NCI-H226 (cell line): ENCODE results near the gene LRRN2.

Experiments used
- DNase-seq: peaks from one replicate; pipeline ENCODE4 v3.0.0-alpha.2; 2015

Gene LRRN2

DNA sequence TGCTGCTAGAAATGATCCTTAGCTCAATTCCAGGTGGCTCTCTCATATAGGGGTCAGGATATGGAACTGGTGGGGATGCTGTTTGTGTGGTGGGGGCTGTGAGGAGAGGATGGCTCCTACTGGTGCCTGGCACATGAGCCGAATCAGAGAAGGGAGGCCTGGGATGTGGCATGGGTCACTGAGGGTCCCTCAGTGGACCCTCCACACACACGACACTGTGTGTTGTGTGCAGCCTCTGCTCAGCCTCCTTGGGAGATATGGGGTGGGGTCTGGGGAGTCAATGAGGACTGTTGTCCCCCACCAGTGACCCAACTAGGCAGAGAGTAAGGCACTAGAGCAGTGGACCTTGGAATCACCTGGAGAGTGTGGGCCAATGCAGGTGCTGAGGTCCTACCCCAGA, 3.2 kb upstream of the LRRN2 start:
- no peak for DNase-seq

DNA sequence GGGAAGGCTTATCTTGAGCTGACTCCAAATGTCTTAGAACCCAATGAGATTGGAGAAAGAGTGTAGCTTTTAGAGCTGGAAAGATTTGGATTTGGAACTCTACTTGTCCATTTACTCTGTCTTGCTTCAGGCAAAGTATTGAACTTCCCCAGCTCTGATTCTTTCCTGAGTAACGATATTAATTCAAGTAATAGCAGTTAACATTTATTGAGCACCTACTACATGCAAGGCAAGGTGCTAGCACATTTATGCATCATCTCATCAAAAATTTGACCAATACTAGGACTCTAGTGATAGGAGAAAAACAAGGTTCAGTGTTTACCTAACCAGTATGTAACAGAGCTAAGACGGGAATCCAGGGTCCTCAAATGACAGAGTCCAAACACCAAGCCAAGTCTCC, 2.5 kb upstream of the LRRN2 start:
- DNase-seq, result no peak

GRCh38 chr1:204684571-204685235, 835 bp downstream of the LRRN2 start:
- peak; percentile 23 for DNase-seq

DNA sequence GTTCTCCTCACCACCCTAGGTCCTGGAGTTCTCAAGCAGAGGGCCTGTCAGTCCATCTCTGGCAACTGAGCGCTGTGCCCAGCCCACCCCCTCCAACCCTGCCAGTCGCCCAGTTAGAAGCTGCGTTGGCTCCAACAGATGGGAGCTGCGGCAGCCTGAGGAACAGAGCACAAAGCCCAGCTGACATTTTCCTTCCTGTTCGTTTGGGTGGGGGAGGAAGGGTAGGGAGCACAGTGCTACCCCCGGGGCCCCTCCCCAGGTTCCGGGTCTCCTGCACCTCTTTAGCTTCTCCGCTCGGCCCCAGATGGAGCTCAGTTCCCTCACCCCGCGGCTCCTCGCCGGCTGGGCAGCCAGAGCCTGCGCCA, 1.4 kb downstream of the LRRN2 start:
- no peak for DNase-seq

DNA sequence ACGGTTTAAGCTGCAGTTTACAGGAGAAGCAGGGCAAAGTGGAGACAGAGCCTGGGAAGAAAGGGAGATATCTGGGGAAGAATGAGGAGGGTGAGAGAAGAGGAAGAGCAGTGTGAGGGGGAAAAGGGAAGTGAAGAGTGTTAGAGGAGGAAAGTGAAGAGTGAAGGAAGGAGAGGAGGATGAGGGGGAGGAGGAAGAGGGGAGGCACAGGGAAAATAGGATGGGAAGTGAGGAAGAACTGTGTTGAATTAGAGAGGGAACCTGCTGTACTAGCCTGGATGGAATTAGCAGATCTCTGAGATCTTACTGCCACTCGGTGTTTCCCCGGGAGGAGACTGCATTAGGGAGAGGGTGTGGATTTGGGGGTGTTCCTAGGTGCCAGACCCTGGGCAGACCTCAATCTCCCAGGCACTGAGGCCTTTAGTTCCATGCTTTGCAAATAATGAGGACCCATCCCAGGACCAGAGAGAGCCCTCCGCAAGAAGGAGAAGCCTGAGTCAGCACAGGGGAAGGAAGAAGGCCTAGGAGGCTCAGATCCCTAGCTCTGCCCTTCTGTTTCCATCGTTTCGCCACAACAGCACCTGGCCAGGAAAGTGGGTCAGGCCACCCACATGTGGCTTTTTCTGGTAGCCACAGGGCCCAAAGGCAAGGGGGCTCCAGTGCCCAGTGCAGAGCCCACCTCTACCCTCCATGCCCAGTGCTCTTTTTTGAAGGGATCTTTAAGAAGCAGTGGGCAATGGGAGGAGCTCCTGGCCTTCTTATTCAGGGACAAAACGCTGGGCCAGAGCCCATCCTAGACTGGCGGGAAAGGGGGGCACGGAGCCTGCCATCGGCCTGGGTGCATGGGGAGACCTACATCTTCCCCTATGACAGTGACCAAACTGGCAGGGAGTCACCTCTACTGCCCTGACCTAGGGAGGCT, 2.0 kb downstream of the LRRN2 start:
- no peak for DNase-seq

- DNase-seq, result no peak
Measured at GRCh38 chr1:204680461-204680860, 5.1 kb downstream of the LRRN2 start.

DNA sequence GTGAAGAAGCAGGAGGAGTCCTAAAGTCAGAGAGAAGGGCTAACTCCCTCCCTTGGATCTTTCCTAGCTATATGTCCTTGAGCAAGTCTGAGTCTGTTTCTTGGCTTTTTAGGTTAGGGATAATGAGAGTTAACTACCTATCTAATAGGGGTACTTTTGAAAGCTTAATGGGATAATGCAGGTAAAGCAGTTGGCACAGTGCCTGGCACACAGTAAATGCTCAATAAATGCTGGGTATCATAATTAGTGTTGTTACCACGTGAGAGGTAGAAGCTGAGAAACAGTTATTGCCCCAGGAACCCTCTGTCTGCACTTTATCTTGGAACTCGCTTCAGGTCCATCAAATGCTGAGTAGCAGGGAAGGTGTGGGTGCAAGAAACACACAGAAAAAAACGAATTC, 5.5 kb downstream of the LRRN2 start:
- DNase-seq, result no peak

- no peak for DNase-seq
Measured at GRCh38 chr1:204678721-204679475, 6.6 kb downstream of the LRRN2 start.

DNA sequence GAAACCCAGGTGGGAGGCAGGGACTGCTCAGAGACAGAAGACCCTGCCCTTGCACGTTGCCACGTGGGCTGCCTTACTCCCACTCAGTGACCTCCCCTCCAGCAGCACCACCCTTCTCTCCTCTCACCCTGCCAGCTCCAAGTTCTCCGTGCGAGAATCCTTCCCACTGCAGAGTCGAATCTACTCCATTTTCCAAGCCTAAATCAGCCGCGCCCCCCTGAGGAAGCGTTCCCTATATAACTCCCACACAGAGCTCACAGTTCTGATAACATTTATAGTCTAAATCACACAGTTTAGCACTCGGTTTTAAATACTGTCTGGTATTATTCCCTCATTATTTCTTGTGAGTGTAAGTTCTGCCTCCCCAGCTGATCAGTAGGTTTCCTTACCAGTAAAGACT, 7.7 kb downstream of the LRRN2 start:
- DNase-seq, result no peak

DNA sequence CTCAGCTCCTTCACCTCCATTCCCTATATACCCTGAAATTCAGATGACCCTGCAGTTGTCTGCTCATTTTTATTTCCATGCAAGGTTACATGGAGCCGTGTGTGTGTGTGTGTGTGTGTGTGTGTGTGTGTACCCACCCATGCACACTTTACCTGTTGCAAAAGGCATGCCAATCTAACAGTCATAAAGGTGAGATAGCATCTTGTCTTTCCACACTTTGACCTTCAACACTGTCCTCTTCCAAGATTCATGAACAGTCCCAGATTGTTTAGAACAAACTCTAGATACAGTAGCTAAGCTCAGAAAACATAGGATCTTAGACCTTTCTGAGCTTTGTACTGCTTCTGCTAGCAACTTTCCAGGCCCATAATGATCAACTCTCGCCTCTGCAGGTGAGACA, 9.5 kb downstream of the LRRN2 start:
- DNase-seq, result no peak

DNA sequence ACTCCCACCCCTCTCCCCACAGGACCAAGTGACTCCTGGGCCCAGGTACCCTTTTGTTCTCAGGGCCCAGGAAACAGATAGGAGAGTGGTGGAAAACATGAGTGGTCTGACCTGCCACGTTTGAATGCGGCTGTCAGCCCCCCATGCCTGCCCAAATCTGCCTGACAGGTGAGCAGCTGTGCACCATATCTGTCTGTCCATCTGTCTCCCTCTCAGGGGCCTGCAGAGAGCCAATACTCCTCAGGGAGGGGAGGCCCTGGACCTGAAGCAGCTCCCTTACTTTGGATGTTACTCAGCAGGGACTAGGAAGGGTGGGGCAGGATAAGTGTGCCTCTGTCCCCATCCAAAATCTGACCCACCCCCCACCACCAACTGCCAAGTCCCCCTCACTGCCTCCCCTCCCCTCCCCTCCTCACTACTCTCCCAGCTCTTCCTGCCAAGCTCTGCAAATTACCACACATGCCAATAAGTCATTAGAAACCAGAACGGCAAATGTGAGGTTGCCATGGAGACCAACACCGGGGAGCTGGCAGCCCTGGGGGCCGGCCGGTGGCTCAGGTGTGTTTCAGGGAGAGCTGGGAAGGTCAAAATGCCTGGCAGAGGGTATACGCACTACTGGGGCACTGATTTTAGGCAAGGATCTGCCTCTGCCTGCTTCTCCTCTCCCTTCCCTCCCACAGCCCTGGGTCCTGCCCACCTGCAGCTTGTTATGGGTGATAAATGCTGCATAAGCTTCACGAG, 11.5 kb downstream of the LRRN2 start:
- DNase-seq, result no peak

DNA sequence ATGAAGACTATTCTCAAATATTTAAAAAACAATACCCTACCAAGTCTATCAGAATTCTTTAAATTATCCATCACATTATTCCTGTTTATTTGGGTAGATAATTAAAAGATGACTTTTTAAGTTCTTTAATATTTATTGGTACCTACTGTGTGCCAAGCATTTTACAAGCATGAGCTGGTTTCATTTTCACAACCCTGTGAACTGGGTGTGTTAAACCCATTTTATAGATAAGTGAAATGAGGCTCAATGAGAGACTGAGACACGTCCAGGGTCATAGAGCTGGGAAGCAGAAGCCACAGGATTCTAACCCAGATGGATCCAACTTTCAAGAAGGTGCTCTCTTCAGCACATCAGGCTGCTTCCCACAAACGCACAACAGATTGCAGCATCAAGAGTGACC, 12.3 kb downstream of the LRRN2 start:
- no peak for DNase-seq

DNA sequence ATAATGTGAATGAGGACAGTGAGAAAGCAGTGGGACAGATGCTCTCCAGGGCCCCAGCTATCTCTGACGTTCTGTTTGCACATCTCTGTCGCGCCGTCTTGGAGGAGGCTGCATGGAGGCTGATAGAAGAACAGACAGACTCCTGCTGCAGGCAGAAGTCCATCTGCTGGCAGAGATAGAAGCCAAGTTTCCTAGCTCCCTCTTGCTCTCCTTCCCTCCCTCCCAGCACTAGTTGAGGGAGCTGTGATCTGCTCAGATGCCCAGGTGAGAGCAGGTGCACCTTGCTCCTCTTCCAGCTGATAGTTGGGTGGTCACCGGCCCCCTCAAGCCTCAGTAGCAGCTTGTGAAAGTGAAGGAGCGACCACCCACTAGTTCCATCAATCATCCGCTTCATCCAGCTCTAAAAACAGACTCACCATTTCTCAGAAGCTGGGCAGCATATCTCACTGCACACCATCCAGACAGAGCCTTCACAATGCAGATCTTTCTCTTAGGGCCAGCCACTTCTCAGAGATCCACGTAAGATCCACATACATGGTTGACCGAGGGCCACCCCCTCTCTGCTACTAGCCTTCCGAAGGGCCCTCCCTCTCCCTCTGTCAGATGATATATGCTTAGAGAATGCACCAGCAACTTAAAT, 12.9 kb downstream of the LRRN2 start:
- DNase-seq, result no peak

DNA sequence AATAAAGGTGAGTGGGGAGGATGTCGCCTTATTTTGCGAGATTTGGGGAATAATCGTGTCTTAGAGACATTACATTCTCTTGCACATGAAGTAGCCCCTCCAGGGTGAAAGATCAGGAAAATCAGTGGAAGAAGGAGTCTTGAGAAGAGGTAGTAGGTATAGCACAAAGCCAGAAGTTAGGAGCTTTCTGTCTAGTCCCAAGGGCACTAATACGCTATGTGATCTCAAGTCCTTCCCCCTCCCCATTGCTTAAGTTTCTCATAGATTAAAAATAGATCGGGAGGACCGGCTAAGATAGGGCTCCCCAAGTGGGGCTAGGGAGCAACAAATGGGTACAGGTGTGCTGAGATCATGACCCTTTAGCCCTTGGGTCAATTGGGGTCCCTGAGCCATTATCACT, 13.5 kb downstream of the LRRN2 start:
- DNase-seq, result no peak

DNA sequence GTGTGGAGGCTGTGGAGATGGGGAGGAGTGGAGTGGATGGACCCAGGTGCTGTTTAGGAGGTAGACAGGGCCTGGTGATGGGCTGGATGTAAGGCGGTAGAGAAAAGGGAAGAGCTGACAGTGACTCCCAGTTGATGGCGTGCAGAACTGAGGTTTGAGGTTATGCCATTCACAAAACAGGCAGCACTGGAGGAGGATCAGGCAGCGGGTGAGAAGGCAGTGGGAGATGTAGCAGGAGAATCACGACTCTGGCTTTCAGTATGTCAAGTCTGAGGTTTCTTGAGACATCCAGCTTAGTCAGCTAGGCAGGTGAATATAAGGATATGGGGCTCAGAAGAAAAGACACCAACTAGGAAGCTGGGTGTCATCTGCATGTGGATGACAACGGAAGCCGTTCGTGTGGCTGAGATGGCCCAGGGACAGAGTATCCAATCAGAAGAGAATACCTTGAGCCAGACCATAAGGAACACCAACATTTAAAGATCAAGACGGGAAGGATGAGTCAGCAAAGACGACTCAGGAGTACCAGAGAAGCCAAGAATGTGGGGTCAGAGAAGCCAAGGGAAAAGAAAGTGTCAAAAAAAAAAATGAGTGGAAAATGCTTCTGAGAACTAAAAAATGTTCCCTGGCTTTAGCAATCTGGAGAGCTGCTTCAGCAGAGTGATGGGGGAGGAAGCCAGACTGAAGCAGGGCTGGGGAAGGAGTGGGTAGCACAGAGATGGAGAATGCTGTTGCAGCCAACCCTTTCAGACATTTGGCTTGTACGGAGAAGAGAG, 15.2 kb downstream of the LRRN2 start:
- DNase-seq, result peak; percentile 68

DNA sequence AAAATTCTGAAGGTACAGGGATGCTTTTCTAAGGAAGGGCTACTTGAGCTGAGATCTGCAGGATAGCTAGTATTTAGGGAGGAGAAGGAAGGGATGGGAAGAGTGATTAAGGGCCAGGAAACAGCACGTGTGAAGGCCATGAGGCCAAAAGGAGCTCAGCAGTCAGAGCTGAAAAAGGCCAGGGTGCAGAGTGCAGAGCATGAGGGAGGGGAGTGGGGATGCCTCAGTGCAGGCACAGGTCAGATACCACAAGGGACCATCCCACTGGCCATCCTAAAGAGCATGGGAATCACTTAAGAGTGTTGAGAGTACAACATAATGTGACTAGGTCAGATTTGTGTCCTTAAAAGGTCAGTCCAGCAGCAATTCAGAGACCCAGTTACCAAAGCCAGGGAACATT, 16.0 kb downstream of the LRRN2 start:
- no peak for DNase-seq

DNA sequence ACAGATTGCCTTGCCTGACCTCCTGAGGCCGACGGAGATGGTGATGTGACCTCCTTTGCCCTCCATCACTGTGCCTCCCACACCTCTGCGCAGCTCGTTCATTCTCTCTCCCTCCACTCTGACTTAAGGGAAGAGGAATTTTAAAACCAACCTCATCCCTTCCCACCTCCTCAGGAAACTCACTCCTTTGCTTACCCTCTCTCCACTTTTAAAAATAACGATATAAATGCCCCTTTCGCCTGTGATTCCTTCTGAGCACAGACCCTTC, 21.2 kb downstream of the LRRN2 start:
- no peak for DNase-seq

DNA sequence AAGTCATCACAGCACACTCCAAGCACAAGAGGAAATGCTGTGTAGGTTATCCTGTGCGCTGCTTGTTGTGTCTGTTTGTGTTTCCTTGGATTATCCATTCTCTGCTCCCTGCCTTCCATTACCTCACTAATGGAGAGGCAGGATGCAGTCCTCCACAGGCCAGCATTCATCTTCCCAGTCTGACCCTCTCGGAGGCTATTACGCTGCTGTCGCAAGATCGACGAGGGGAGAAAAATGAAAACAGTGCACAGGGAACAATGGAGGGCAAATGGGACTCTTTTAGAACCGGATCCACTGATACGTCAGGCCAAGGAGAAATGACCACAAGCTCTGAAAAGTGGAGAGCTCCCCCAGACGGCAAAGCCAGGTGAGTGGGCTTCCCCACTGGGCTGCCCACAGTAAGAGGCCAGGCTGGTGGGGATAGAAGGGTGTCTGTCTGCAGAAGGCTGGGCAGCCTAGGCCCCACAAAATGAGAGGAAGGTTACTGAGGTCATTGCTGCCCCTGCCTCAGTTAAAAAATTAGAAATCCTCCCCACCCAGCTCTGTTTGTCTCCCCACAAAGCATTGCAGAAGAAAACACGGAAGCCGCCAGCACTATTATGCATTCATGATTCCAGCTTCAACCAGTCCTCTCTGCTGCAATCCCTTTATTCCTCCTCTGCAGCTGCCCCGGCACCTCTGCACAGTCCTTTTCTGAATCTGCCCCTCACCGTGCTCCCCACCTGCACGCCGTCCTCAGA, 21.7 kb downstream of the LRRN2 start:
- DNase-seq, result no peak

DNA sequence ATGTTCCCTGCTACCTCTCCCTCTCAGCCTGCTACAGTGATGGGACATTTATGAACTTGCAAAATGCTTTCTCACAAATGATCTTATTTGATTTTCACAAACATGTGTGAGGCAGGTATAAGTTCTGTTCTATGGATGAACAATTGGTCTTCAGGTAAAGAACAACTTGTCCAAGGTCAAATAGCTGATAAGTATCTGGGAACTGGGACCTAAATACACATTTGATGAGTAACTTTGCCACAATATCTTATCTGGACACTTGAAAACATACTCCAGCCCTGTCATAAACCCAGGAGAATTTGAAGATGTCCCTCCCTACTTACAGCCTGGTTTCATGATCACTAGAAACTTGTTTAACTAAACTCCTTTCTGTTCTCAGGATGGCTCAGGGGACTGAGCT, 23.0 kb downstream of the LRRN2 start:
- no peak for DNase-seq

DNA sequence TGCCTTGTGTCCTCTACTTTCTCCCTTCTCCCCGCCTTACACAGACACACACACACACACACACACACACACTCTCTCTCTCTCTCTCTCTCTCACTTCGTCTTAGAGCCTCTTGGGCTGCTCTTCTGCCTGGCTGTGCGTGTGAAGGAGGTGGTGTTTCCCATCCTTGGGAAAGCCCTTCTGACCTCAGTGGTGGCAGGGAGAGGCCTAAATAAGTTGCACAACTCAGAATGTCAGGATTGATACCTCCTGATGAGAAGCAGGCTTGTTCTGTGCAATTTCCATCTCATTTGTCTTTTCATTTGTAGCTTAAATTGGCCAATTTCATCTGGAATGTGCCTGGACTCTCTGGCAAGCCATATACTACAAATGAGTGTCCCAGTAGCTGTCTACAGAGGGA, 25.0 kb downstream of the LRRN2 start:
- DNase-seq, result no peak

DNA sequence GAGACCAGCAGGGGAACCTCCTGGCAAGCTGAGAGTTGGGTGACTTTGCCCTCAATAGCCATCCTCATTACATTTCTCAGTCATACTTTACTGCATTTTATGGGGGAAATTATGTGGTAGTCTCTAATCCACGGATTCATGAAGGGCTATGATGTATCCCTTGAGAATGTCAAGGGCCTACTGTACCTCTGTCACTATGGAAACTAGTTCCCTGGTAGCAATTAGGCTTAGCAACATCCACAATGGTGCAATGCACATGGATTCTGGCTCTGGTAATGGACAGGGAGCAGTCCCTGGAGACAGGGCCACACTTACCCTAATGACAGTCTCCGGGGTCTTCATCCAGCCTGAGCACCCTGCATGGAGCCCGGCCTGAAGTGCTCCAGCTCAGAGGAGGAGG, 26.5 kb downstream of the LRRN2 start:
- no peak for DNase-seq
